HG03196 (cell line): ENCODE measurements around the gene ANKH.
"Not testable (repeated sequence)": the region's sequence is repeated elsewhere in the genome, so short reads cannot be mapped to it uniquely, and the experiment has no call there.

ENCODE experiments used
- ATAC-seq: cut with Tn5 transposase; IDR thresholded peaks from one replicate; pipeline ENCODE4 v1.9.1; 2021; ENCODE audit not compliant: unreplicated experiment

ANKH gene

GRCh38 chr5:14859150-14859549 is 12.4 kb downstream of the ANKH start:
- no peak for ATAC-seq

GRCh38 chr5:14855366-14855765 is 16.2 kb downstream of the ANKH start:
- no peak for ATAC-seq

- no peak for ATAC-seq
These were observed 16.8 kb downstream of the ANKH start for GRCh38 chr5:14854799-14855198.

- ATAC-seq: no peak
These were observed 17.9 kb downstream of the ANKH start for GRCh38 chr5:14853685-14854084.

- ATAC-seq: no peak
These were observed 18.8 kb downstream of the ANKH start for GRCh38 chr5:14852779-14853178.

- ATAC-seq: no peak
These were observed 19.5 kb downstream of the ANKH start for GRCh38 chr5:14851999-14852526.

- ATAC-seq: no peak
These were observed 20.0 kb downstream of the ANKH start for GRCh38 chr5:14851597-14851996.

- ATAC-seq: no peak
These were observed 20.5 kb downstream of the ANKH start for GRCh38 chr5:14851050-14851419.

- ATAC-seq: no peak
These were observed 21.0 kb downstream of the ANKH start for GRCh38 chr5:14850419-14851049.

GRCh38 chr5:14849516-14850294 is 21.9 kb downstream of the ANKH start:
- ATAC-seq: no peak

- ATAC-seq: not testable (repeated sequence)
These were observed 22.6 kb downstream of the ANKH start for GRCh38 chr5:14848942-14849341.

- ATAC-seq: no peak
These were observed 23.2 kb downstream of the ANKH start for GRCh38 chr5:14848385-14848784.

GRCh38 chr5:14847471-14847870 is 24.1 kb downstream of the ANKH start:
- ATAC-seq: no peak

- no peak for ATAC-seq
These were observed 29.5 kb downstream of the ANKH start for GRCh38 chr5:14842117-14842516.

GRCh38 chr5:14840624-14841023 is 31.0 kb downstream of the ANKH start:
- no peak for ATAC-seq

- ATAC-seq: no peak
These were observed 32.9 kb downstream of the ANKH start for GRCh38 chr5:14838396-14839319.

- not testable (repeated sequence) for ATAC-seq
These were observed 34.0 kb downstream of the ANKH start for GRCh38 chr5:14837423-14838122.

GRCh38 chr5:14834584-14835550 is 36.7 kb downstream of the ANKH start:
- ATAC-seq: no peak

GRCh38 chr5:14834062-14834461 is 37.5 kb downstream of the ANKH start:
- no peak for ATAC-seq

- no peak for ATAC-seq
These were observed 40.6 kb downstream of the ANKH start for GRCh38 chr5:14831006-14831338.
